Psoas muscle (tissue), 8 donors: ENCODE data around the gene THAP2. TPM values are rescaled to one million over a fixed set of nuclear protein-coding genes. Genes with fewer than 3 reads are reported as not detected.
"Not testable (repeated sequence)": the region's sequence is repeated elsewhere in the genome, so short reads cannot be mapped to it uniquely, and the experiment has no call there.

ENCODE experiments used
- ATAC-seq, 4 donors: fragments of 200-7000 bp; cut with Tn5 transposase; one replicate each; pipeline ENCODE4 v1.9.1; 2020; ENCODE audit warnings: moderate library complexity in 3 of 4, mild to moderate bottlenecking in 2 of 4
- DNase-seq, 2 donors: peaks; one replicate each; pipeline ENCODE4 v3.0.0-alpha.2; 2020
- H3K27ac ChIP-seq: fragments of 200-600 bp; one replicate; pipeline ENCODE4 v1.8.0; 2022
- H3K27me3 ChIP-seq, 3 donors: fragments of 200-600 bp in 1 of 3; one replicate each; pipeline versions ENCODE4 v1.6.1 to v1.8.0; 2013 to 2022; ENCODE audit warnings: low read length in 2 of 3, mild to moderate bottlenecking in 2 of 3, moderate library complexity in 1 of 3; ENCODE audit not compliant: insufficient read depth in 3 of 3
- H3K36me3 ChIP-seq, 2 donors: fragments of 200-600 bp in 1 of 2; one replicate each; pipeline versions ENCODE4 v1.6.1 to v1.8.0; 2013 to 2022; ENCODE audit warnings: low read depth in 1 of 2, mild to moderate bottlenecking in 1 of 2, moderate library complexity in 1 of 2; ENCODE audit not compliant: insufficient read depth in 1 of 2
- H3K4me1 ChIP-seq: fragments of 200-600 bp; one replicate; pipeline ENCODE4 v1.8.0; 2022
- H3K4me3 ChIP-seq: fragments of 200-600 bp; one replicate; pipeline ENCODE4 v1.8.0; 2022; ENCODE audit warnings: mild to moderate bottlenecking
- H3K9me3 ChIP-seq: fragments of 200-600 bp; one replicate; pipeline ENCODE4 v1.8.0; 2022
- WGBS, 3 donors: extraction: QIAGEN DNeasy Blood & Tissue Kit; methylation state at CpG; one replicate each; pipeline versions ENCODE4 v1.1.6 to v1.1.7; 2013; 5-methylcytosine and 5-hydroxymethylcytosine counted together
- intact Hi-C, 2 donors: fragments of 100-400 bp; cut with DNase I; formaldehyde crosslinking; loops; one replicate each; pipeline versions ENCODE4 v1.11.0 to v1.14.2; 2022
- polyA plus RNA-seq, 3 donors: library from polyadenylated mRNA; stranded (reverse); fragments of 200-250 nt; gene quantifications; one replicate each; pipeline ENCODE4 v1.2.3, GENCODE V29; 2013
- total RNA-seq, 4 donors: library from RNA; stranded (reverse); fragmentation: NEBNext Ultra II Directional in 2 of 4; extraction: Animal tissue kit (Norgen Biotek cat#: 25700) in 2 of 4; gene quantifications; one replicate each; pipeline versions ENCODE4 v1.2.1 to v1.2.4, GENCODE V29; 2021 to 2023
- TF ChIP-seq, protein P1 (sequence below): fragments of 200-600 bp; IDR thresholded peaks from one replicate; pipeline ENCODE4 v1.8.0; 2022; ENCODE audit warnings: antibody characterized with exemption
- donor health status: healthy with polysubstance abuse.
- donor health status: DM: no; HTN: no; CAD: no; lungs with moderate emphysema.
- donor health status: Bipolar disorder and iron deficiency.
- donor health status: healthy.
- donor health status: DM: yes; HTN: yes; CAD: no.
- donor health status: DM: no; HTN: no; CAD: no.
- donor health status: DM: no; HTN: no; CAD: no.
- donor health status: DM: yes; HTN: yes; CAD: no.

Gene THAP2
- total and polyA plus RNA-seq, 7 donors: 3.3 to 9.8 (median 5.2) TPM

DNA sequence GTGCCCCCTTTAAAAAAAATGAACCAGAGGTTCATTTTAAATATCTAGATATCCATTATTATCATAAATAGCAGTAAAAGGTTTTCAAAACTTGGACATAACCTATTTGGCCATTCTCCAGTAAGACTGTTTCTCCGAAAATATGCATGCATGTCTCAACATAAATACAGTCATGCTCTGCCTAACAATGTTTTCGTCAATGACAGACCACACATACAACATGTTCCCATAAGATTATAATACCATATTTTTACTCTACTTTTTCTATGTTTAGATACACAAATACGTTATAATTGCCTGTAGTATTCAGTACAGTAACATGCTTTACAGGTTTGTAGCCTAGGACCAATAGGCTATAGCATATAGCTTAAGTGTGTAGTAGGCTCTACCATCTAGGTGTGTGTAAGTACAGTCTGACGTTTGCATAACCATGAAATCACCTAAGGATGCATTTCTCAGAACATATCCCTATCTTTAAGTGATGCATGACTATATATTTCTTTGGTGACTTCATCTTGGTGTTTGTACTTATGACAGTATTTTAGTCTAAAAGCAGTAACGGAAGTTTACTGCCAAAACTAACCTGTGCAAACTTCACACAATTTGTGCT is 25.0 kb downstream of the THAP2 start:
- TF ChIP-seq, protein P1, sequence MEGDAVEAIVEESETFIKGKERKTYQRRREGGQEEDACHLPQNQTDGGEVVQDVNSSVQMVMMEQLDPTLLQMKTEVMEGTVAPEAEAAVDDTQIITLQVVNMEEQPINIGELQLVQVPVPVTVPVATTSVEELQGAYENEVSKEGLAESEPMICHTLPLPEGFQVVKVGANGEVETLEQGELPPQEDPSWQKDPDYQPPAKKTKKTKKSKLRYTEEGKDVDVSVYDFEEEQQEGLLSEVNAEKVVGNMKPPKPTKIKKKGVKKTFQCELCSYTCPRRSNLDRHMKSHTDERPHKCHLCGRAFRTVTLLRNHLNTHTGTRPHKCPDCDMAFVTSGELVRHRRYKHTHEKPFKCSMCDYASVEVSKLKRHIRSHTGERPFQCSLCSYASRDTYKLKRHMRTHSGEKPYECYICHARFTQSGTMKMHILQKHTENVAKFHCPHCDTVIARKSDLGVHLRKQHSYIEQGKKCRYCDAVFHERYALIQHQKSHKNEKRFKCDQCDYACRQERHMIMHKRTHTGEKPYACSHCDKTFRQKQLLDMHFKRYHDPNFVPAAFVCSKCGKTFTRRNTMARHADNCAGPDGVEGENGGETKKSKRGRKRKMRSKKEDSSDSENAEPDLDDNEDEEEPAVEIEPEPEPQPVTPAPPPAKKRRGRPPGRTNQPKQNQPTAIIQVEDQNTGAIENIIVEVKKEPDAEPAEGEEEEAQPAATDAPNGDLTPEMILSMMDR: no peak
- Histone ChIP-seq H3K27ac (no peak overlapping the region), H3K4me3 (peak overlapping the region; percentile 84), H3K4me1 (peaks cover 42% of the 10 kb centered on the region), H3K27me3 (no peaks in the 10 kb centered on the region), H3K36me3 (no peaks in the 10 kb centered on the region), H3K9me3 (no peaks in the 10 kb centered on the region)
- 55 to 83% (median 56%) methylated on average over 5 of the region's 5 CpGs for WGBS, 3 donors
- ATAC-seq (no peak), DNase-seq (no peak)
- intact Hi-C loops: loop anchor here in 1 of 2 donors (5.0 kb wide), 1 partner anchor 63 kb away; the partner anchor contains the start of gene RAB21

DNA sequence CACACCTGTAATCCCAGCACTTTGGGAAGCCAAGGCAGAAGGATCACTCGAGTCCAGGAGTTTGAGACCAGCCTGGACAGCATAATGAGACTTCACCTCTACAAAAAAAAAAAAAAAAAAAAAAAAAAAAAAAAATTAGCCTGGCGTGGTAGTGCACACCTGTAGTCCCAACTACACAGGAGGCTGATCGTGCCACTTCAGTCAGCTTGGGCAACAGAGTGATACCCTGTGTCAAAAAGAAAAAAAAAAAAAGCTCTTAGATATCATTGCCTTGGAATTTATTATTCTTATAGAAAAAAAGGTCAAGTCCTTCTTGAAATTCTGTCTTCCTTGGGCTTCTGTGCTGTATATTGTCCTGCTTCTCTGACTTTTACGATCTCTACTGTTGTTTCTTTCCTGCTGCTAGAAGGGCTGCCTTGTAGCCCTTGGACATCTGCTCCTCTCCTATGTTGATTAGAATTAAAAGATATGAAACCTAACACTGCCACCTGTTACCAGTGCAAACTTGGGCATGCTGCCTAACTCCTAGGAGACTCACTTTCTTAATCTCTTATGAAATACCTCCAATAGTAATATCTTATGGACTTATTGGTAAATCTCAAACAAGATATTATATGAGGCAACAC is 27.5 kb downstream of the THAP2 start:
- ATAC-seq (peak in 3 of 4 donors; percentile 57 to 64 (median 58)), DNase-seq (no peak)
- peaks cover 50% of the 10 kb centered on the region for H3K4me1 ChIP-seq
- H3K27me3 ChIP-seq: no peaks in the 10 kb centered on the region
- TF ChIP-seq, protein P1: no peak
- peak overlapping the region; percentile 72 for H3K27ac ChIP-seq
- intact Hi-C loops: no loop called here
- WGBS, 3 donors: 36 to 55% (median 44%) methylated on average over 4 of the region's 4 CpGs
- H3K4me3 ChIP-seq: peak overlapping the region; percentile 44
- no peaks in the 10 kb centered on the region for H3K9me3 ChIP-seq
- H3K36me3 ChIP-seq: peaks cover 0 to 5% of the 10 kb centered on the region in 2 donors

- intact Hi-C loops: no loop called here
- peaks cover 40% of the 10 kb centered on the region for H3K4me1 ChIP-seq
- no peak for ATAC-seq
Observed at GRCh38 chr12:71693126-71693525, 29.0 kb downstream of the THAP2 start.

DNA sequence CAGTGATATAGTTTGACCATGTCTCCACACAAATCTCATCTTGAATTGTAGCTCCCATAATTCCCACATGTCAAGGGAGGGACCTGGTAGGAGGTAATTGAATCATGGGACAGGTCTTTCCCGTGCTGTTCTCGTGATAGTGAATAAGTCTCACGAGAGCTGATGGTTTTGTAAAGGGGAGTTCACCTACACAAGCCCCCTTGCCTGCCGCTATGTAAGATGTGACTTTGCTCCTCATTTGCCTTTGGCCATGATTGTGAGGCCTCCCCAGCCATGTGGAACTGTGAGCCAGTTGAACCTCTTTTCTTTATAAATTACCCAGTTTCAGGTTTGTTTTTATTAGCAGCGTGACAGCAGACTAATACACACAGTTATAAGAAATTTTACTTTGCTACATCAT is 29.6 kb downstream of the THAP2 start:
- H3K4me3 ChIP-seq, H3K9me3 ChIP-seq, H3K27me3 ChIP-seq, intact Hi-C loops, DNase-seq, ATAC-seq: not testable (repeated sequence)
- H3K36me3 ChIP-seq: peaks cover 0 to 25% of the 10 kb centered on the region in 2 donors
- H3K4me1 ChIP-seq: peaks cover 35% of the 10 kb centered on the region
- peak overlapping the region; percentile 79 for H3K27ac ChIP-seq
- 84 to 92% (median 91%) methylated on average over 5 of the region's 5 CpGs for whole genome bisulfite sequencing, 3 donors

More at GRCh38 chr12:71693126-71693525, 29.0 kb downstream of the THAP2 start:
- TF ChIP-seq, protein P1: no peak
- WGBS, 3 donors: 96% methylated on average over 7 of the region's 7 CpGs
- no peaks in the 10 kb centered on the region for H3K27me3 ChIP-seq
- H3K9me3 ChIP-seq: no peaks in the 10 kb centered on the region
- H3K27ac ChIP-seq: peak overlapping the region; percentile 79
- no peak for DNase-seq
- H3K36me3 ChIP-seq: peaks cover 0 to 20% of the 10 kb centered on the region in 2 donors
- no peak overlapping the region for H3K4me3 ChIP-seq

- DNase-seq: no peak
- Histone ChIP-seq H3K9me3 (no peaks in the 10 kb centered on the region), H3K4me1 (peaks cover 31% of the 10 kb centered on the region), H3K36me3 (peaks cover 0 to 31% of the 10 kb centered on the region in 2 donors), H3K27me3 (no peaks in the 10 kb centered on the region), H3K4me3 (no peak overlapping the region), H3K27ac (peak overlapping the region; percentile 79)
- WGBS, 3 donors: 96 to 100% (median 96%) methylated on average over 1 of the region's 1 CpG
- ATAC-seq: peak; percentile 51 to 88 (median 80)
- intact Hi-C loops: no loop called here
- TF ChIP-seq, protein P1: no peak
Observed at GRCh38 chr12:71694099-71694820, 30.2 kb downstream of the THAP2 start.
